ENCODE measurements around the gene FUOM.

FUOM gene

DNA sequence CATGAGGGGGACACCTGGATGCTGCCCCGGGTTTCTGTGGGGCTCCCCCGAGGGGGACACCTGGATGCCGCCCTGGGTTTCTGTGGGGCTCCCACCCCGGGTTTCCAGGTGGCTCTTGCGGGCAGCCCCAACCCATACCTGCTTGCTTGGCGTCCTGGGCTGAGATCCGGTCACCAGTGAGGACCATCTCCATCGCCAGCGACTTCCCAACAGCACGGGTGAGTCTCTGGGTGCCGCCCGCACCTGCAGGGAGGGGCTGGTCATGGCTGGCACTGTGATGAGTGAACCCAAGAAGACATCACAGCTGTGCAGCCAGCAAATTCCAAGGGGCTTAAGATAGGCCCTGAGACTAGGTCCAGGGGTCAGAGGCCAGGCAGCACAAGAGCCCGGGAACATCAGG is 8.9 kb upstream of the FUOM start:
- DNase-seq (ENCODE audit: low read depth) = no peak

DNA sequence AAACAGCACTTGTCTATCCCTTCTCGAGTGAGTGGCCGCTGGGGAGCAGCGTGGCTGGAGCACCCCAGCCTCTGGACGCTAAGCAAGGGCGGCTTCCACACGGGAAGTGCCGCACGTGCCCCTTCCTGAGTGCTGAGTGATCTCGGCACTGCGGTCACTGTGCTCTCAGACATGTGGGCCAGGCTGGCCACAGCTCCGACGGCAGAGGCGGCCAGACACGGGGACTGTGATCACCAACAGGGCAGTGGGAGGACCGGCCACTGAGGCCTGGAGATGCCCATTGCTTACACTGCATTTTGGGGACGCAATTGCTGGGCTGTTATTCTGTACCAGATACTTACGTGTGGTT is 8.3 kb upstream of the FUOM start:
- DNase-seq (ENCODE audit: low read depth) = no peak

DNA sequence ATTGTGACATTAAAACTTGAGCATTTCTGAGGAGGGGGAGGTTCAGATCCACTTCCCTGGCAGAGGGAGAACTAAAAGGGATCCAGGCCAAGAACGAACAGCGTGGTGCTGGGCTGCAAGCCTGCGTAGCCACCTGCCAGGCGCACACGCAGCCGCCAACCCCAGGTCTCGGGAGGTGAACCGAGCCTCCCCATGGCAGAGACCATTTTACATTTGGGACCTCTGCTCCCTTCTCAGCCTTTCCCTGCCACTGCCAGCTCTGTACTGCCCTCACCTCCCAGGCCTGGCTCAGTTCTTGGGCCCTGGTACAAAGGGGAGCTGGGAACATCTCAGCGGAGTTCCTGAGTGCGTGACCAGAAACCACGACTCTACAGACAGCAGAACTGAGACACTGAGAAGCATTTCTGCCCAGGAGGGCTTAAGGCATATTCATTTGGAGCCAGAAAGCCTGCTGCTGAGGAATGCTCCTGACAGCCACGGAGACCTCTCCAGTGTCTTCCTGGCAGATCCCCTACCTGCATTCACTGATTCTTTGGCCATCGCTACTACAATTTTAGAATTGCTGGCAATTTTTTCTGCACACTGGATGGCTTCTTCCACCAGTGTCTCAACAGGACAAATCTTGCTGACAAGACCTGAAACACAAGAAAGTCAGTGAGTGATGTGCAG is 7.8 kb upstream of the FUOM start:
- DNase-seq (ENCODE audit: low read depth) = no peak

DNA sequence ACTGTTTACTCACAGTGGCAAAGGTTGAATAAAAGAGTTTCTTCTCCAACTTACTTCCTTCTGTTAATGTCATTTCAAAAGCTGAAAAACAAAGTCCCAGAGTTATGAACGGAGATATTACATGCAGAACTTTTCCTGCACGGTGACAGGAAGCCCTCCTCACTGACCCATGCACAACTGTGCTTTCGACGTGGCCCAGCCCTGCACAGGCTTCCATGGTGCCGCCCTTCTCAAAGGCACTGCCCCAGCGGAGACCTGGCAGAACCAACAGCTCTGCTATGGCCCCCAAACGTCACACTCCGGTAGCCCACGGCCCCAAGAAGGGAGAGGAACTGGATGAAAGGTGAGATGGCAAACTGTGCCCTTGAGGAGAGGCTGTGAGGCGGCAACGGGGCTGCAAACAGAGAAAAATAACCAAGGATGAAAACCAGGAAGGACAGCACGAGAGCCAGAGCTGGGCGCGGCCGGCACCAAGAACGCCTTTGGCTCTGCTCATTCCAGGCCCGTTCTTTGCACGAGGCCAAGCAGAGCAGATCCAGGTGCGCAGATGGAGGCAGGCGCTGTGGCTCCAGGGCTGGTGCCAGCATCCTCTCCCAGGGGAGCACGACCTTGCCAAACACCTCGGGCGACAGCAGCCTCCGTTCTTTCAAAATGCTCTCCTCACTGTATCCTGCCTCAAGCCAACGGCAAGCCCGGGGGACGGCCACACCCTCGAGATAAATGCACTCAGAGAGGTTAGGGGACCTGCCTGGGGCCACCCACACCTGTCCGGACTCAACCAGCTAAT is 7.0 kb upstream of the FUOM start:
- DNase-seq (ENCODE audit: low read depth) = no peak

DNA sequence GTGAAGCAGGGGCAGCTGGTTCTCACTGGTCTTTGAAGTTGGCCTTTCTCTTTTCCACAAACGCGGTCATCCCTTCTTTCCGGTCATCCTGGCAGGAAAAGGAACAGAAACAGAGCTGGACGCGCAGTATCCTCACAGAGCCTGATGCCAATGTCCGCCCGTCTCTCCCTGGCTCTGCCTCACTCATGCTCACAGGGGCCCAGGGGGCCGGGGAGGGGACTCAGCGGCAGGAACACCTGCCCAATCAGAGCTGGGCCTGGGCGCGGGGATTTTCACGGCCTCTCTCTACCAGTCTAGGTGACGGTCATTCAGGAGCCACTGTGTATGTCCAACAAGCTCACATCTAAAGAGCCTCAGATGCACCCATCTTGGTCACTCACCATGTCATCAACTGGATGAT is 5.0 kb upstream of the FUOM start:
- DNase-seq (ENCODE audit: low read depth) = no peak

DNA sequence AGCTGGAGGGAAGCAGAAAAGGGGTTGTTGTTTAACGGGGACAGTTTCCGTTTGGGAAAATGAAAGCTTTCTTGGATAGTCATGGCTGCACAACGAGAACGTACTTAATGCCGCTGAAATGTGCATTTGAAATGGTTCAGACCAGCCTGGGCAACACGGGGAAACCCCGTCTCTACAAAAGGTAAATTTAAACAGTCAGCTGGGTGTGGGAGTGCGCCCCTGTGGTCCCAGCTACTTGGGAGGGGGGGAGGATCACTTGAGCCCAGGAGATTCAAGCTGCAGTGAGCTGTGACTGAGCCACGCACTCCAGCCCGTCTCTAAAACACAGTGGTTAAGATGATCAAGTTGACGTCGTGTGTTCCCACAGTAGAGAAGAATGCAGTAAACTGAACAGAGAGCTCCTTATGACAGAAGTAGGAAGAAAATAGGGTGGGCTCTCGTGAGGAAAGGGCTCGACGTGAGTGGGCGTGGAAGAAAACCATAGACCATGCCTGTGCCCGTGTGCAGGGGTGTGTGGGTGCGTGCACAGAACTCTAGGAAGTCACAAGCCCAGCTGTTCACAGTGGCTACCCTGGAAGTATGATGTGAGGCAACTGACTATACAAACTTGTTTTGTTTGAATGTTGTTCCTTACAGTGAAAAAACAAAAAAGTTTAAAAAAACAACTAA is 4.1 kb upstream of the FUOM start:
- no peak for DNase-seq (ENCODE audit: low read depth)

DNA sequence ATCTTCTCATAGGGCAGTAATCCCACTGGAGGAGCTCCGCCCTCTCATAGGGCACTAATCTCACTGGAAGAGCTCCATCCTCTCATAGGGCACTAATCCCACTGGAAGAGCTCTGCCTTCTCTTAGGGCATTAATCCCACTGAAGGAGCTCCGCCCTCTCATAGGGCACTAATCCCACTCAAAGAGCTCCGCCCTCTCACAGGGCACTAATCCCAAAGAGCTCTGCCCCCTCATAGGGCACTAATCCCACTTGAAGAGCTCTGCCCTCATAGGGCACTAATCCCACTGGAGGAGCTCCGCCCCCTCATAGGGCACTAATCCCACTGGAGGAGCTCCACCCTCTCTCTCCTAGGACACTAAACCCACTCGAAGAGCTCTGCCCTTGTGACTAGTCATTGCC is 3.4 kb upstream of the FUOM start:
- DNase-seq (ENCODE audit: low read depth) = no peak

DNA sequence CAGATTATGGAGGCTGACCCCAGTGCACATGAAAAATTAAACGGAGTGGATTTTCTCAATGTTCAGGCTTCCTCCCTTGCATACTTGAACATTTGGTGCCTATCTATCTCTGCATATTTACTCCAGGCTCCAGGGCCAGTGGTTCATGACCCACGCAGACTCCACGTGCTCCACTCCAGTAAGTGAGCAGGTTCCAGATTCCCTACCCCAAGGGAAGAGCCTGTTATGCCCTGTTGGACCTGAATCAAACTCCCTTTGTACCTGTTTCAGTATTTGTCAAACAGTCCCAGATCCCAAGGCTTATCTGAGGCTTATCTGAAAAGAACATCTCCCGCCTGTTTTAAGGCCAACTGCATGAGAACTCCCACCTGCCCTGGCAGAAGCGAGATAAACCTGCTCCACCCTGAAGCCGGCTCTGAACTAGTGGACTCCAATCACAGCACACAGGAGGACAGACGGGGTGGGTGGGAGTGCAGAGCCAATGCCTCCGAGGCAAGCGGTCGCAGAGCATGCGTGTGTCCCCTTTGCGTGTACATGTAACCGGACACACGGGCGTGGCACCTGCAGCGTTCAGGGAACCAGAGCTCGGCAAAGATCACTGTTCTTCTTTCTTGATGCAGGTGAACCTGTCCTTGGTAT is 2.3 kb upstream of the FUOM start:
- no peak for DNase-seq (ENCODE audit: low read depth)

DNA sequence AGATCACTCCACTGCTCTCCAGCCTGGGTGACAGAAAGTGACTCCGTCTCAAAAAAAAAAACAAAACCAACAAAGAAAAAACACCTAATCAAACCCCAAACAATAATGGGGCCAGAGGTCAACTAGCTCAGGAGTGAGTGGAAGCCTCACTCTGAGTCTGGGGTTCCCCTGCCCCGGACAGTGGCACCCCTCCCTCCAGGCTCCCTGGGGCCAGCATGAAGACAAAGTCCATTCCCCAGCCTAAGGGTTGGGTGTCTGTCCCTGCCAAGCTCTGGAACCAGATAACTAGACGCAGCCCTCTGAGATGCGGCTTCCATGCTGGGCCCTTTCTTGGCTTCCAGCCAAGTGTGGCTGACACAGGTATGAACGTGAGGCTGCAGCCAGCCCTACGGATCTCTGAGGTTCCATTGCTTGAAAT is 1.7 kb upstream of the FUOM start:
- DNase-seq (ENCODE audit: low read depth) = peak; percentile 33

DNA sequence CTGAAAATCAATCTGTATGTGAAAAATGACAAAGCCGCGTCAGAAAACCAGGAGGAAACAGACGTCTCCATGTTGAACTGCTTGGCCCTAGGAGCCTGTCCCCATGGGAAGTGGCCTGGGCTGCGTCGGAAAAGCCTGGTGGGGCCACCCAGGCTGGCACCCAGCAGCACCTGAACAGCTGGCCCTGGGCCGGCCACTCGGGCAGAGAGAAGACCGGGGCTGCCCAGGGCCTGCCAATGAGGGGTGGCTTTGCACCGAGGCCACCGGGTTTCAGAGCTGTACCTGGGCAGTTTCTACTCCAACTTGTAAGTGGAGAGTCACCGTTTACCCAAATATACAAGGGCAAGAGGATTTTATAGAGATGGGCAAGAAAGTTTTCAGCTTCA is 1.1 kb upstream of the FUOM start:
- no peak for DNase-seq (ENCODE audit: low read depth)

DNA sequence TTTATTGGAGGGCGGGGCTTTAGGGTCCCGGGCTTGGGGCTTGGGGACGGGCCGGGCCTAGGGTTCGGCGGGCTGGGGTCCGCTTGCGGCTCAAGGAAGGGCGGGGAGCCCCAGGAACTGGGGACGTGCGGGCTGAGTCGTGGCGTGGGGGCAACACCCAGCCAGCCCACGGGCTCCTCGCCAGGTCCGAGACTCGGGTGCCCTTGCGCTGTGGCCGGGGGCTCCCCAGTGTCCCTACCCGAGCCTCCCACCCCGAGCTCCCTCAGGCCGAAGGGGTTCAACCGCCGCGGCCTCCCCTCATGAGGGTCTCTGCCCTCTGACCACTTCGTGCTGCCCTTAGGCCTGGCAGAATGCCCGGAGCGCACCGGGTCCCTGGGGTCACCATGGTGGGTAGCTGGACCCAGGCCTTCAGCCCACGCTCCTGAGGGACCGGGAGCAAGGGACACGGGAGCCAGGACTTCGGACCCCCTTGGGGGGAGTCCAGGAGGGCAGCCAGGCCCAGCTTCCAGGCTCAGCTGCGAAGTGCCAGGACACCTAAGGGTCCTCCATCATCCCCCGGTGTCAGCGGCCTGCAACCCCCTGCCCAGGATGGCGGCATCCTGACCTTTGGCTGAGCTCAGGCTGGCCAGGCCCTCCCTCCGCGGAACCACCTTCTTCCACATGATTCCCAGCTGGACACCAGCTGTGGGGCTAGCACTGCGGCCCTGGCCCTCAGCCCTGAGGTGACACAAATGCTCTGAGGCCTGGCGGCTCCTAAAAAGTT is 524 bp upstream of the FUOM start:
- no peak for DNase-seq (ENCODE audit: low read depth)

DNA sequence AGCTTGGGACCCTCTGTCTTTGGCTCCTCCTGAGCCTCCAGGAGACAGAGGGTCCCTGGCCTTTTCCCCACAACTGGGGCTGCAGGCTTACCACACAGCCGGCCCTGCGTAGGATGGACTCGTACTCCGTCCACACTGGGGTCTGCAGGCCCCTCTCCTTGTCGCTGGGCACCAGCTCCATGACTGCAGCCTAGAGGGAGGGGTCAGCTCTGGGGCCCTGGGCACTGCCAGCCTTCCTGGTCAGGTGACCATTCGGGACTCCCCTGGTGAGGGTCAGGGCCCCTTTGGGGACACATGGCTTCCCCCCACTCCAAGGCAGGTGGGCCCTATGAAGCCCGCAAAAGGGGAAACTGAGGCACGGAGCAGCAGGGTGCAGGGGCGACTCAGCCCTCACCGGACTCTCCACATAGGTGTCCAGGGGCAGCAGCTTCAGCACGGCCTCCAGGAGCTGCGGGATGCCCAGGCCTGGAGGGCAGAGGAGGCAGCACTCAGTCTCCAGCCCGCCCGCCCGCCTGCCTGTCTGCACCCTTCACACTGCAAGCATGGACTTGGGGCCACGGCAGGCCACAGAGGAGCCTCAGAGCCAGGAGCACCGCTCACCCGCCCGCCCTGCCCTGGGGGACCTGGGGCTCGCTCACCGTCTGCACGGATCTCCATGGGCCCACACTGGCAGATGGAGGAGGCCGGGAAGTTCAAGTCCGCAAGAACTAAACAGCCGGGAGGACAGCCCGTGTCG is 1.1 kb downstream of the FUOM start:
- no peak for DNase-seq (ENCODE audit: low read depth)

DNA sequence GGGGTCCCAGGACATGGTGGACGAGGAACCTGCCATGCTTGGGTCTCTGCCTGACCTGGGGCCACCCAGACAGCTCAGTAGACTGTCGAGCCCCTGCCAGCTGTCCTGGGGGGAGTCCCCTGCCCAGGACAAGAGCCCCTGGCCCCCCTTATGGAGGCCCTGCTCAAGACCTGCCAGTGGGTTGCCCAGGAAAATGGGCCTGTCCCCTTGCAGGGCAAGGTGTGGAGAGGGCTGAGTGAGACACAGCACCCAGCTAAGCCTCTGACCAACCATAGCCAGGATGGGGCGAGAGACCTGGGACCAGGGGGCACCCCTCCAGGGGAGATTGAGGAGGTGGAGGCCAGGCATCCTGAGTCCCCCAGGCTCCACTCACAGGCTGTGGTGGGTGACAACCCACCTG is 1.8 kb downstream of the FUOM start:
- no peak for DNase-seq (ENCODE audit: low read depth)

DNA sequence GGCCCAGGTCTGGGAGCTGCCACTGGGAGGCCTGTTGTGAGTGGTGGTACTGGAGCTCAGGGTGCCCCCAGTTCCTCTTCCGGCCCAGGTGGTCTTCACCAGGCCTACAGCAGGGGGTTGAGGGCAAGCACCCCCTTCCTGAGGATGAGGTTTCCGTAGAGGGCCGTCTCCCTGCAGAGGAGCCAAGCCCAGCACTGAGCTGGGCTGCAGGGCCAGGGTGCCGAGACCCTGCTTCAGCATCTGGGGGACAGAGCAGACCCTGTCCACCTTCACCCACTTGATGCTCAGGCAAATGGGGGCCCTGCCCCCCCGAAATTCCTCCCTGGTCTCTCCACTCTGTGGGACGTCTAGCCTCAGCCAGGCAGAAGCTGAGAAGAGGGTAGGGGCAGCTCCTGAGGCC is 2.6 kb downstream of the FUOM start:
- no peak for DNase-seq (ENCODE audit: low read depth)

DNA sequence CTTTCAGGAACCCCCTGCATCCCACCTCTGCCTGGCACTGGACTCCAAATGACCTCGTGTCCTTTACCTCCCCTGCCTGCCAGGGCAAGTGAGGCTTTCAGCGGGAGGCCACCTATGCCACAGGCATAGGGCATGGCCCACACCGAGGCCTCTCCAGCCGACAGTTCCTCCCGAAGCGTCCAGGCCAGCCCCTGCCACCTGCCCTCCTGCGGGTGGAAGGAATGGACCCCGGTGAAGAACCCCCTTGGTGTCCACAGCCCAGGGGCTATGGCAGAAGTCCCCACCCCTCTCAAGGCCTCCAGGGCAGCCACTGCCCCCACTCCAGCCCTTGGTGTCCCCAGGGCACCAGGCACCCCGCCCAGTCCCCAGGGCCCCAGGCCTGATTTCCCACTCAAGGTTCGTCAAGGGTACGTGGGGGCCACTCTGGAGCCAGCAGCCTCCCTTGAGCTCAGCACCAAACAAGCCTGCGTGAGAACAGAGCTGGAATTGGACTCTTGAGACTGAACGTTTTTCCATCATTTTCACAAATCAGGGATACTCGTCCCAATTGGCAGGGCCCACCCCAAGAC is 3.1 kb downstream of the FUOM start:
- no peak for DNase-seq (ENCODE audit: low read depth)

DNA sequence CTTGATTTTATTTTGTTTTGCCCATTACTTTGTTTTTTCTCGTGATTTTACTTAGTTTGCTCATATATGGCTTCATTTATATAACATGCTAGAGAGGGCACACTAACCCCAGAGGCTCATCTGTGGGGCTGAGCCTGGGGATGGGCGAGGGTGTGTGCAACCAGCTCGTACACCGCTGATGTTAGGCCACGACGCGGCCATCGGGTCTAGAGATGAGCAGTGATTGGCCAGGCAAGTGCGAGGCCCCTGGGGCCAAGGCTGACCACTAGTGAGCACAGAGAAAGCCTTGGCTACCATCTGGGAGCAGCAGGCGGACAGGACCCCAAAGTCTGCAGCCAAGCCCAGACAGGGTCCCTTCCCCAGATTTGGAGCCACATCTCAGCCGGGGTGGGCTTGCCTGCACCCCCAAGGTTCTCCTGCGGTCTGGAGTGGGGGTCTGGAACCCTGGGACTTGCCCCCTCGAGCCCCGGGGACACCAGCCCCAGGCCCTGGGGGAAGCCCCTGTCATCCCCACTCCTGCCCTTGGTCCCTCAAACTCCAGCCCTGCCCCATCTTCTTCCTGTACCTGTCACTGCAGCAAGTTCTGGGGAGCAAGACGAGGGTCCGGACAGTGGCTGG is 3.7 kb downstream of the FUOM start:
- DNase-seq (ENCODE audit: low read depth) = no peak

DNA sequence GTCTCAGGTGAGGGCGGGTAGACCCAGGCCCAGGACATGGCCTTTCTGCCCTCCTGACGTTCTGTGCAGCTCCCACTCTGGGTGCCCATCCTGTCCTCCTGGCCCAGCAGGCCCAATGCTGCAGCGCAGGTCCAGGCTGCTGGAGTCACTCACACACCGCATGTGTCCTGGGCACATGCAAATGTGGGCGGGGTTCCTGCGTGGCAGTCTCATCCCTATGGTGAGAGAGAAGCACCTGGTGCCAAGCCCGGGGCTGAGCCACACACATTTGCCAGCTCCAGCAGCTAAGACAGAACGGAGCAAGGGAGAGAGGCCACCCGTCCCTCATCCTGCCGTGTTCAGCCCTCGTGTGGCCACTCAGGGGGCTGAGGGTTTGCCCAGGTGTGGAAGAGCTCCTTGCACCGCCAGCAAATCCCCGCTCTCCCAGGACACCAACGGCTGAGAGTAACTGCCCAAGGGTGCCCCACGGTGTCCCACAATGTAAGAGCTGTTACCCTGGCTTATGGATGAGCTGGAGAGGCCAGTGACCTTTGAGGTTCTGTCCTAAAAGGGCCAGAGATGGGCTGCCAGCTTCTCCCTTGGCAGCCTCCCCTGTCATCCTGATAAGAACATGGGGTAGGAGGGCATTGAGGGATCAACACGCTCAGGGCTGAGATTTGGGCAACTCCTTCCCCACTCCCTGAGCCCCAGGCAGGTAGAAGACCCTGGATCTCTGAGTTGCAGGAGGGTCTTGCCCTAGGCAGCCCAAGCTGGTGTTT is 4.4 kb downstream of the FUOM start:
- no peak for DNase-seq (ENCODE audit: low read depth)

DNA sequence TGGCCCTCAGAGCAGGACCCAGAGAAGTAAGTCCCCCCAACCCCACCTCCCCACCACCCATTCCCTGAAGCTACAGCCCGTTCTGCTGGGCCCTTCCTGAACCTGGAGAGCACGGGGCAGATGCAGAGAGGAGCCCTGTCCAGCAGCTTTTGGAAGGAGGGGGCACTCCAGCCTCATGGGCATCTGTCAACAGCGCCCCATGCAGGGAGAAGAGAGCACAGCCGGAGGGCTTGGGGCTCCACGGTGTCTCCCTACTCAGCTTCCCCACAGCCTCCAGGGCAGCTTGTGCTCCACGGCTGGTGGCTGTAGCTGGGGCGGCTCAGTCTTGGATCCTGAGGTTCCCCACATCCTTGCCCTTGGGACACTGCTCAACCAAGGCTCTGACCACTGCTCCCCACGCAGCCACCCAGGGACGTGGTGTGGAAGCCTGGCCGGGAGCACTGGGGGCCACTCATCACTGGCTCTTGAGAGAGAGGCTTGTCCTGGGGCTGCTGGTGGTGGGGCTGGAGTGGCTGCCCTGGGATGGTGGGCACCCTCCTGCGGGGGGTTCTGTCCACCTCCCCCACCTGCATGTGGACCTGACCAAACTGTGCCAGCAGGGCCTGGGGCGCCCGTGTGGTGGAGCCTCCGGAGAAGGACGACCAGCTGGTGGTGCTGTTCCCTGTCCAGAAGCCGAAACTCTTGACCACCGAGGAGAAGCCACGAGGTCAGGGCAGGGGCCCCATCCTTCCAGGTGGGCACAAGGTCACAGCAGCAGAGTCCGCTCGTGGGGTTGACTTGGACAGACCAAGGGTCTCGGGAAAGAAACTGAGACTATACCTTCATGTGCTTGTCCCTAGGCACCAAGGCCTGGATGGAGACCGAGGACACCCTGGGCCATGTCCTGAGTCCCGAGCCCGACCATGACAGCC is 6.2 kb downstream of the FUOM start:
- no peak for DNase-seq (ENCODE audit: low read depth)

DNA sequence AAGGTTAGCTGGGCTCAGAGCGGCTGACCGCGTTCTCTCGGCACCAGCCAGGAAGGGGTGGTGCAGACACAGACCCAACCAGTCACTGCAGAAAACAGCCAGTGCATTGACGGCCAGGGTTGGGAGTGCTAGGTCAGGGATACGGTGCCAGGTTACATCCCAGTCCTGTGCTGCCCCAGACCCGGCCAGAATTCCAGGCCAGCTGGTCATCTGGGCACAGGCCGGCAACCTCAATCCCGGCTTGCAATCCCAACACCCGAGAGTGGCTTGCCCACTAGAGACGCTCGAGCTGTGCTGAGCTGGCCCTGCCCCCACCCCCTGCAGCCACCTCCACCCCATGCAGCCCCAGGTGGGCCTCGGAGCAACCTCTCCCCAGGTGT is 6.9 kb downstream of the FUOM start:
- DNase-seq (ENCODE audit: low read depth) = no peak

Data from activated T-cell treated with anti-CD3 and anti-CD28 coated beads for 1 hour (primary cell).